Measurements from ENCODE around the gene PPL.

PPL gene

DNA sequence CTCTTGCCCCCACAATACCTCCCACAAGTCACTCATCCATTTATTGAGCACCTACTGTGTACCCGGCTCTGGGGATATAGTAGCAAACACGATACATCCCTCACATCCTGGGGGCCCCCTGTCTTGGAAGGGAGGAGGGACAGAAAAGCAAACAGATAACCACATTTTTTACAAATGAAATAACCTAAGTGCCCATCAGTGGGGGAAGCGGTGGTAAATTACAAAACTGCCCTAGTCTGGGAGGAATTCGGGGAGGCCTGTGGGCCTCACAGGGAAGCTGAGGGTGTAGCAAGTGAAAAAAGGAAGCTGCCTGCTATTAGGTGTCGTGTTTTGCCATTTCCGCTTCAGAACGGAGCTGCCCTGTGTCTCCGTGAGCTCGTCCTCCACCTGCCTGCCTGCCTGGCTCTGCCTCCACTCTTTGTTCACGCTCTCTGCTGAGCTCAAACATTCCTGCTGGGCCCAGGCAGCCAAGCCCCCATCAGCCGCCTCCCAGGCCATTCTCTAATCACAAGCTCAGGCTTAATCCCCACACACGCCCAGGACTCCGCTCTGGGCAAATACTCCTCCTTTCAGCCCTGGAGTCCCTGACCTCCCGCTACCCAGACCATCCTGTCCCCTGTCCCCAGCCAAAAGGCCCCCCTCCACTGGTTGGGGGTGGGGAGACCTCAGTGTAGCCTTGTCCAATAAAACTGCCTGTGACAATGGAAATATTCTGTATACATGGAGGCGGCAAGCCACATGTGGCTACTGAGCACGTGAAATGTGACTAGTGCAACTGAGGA is 11.0 kb upstream of the PPL start:
- Mint-ChIP-seq H3K27ac (no peak overlapping the region), H3K9me3 (peaks cover 4% of the 10 kb centered on the region), H3K4me3 (no peak overlapping the region), H3K36me3 (no peaks in the 10 kb centered on the region), H3K4me1 (peaks cover 8% of the 10 kb centered on the region), H3K27me3 (peaks cover 56% of the 10 kb centered on the region)
- ATAC-seq = no peak

DNA sequence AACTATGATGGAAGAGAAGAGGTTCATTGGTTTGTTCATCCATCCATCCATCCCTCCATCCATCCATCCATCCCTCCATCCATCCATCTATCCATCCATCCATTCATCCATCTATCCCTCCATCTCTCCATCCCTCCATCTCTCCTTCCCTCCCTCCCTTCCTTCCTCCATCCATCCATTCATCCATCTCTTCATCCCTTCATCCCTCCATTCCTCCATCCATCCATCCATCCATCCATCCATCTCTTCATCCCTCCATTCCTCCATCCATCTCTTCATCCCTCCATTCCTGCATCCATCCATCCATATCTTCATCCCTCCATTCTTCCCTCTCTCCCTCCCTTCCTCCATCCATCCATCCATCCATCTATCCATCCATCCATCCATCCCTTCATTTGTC is 10.0 kb upstream of the PPL start:
- ATAC-seq = no peak
- Mint-ChIP-seq H3K27ac (no peak overlapping the region), H3K4me3 (no peak overlapping the region), H3K36me3 (no peaks in the 10 kb centered on the region), H3K27me3 (peaks cover 56% of the 10 kb centered on the region), H3K9me3 (peaks cover 4% of the 10 kb centered on the region), H3K4me1 (peaks cover 8% of the 10 kb centered on the region)

DNA sequence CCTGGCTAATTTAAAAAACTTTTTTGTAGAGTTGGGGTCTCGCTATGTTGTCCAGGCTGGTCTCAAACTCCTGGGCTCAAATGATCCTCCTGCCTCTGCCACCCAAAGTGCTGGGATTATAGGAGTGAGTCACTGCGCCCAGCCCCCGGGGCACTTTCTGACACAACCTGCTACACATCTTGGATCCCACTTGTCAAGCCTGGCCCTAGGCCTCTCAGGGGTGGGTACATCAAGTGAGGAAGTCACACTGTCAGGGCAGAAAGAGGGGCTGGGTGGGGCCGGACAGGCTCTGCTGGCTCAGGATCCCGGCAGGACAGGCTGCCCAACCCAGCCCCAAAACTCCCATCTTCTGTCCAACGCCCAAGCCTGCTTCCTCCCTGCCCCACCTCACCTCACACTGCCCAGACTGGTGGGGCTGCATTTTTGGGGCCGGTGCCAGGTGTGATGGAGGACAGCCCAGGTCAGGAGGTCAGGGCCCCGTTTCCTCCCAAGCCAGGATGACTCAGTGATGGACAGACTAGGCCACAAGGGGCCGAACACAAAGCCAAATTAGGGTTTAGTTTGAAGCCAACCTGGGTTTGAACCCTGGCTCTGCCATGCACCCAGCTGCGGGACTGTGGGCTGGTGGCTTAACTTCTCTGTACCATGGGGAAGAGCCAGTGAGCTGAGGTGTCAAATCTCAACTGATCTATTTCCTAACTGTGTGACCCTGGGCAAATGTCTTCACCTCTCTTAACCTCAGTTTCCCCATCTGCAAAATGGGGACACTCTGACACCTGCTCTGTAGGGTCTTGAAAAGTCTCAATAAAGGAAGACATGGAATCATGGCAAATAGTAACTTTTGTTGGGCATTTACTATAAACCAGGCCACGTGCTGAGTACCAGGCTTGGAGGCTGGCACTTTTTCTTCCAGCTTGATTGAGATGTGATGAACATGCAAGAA is 8.9 kb upstream of the PPL start:
- H3K4me1 Mint-ChIP-seq = peaks cover 8% of the 10 kb centered on the region
- no peaks in the 10 kb centered on the region for H3K36me3 Mint-ChIP-seq
- peaks cover 56% of the 10 kb centered on the region for H3K27me3 Mint-ChIP-seq
- H3K27ac Mint-ChIP-seq = no peak overlapping the region
- no peak for ATAC-seq
- no peak overlapping the region for H3K4me3 Mint-ChIP-seq
- H3K9me3 Mint-ChIP-seq = peaks cover 4% of the 10 kb centered on the region

DNA sequence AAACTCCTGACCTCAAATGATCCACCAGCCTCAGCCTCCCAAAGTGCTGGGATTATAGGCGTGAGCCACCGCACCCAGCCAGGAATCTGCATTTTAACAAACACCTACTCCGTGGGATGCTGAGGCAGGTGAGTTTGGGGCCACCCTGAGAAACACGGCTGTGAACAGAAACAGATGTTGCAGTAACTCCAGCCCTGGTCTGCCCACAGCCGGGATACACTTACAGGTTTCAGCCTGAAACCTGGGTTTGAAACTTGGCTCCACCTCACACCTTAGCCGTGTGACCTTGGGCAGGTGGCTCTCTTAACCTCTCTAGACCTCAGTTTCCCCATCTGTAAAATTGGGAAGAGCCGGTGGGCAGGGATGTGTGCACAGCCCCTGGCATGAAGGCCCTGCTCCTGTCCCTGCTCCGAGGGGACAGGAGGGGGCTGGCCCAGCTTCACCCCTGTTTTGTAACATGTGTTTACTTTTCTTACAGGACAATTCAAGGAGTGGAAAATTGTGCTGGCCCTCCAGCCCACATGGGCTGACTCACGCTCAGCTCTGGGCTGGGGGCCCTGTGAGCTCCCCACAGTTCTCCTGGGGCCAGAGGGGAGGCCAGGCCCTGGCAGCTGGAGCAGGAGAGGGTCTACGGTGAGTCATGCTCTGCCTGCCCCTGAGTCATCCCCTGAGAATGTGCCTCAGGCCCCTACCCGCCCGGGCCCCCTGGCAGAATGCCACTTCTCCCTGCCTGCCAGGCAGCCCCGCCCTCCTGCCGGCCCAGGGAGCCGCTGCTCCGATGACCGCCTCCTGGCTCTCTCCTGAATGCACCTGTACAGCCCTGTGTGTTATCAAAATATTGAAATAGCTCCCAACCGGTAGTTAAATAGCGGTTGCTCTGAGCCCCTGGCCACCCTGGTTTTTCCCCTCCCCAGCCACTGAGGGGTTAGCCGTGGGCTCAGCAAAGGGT is 7.7 kb upstream of the PPL start:
- H3K4me3 Mint-ChIP-seq = no peak overlapping the region
- ATAC-seq = no peak
- H3K27ac Mint-ChIP-seq = no peak overlapping the region
- no peaks in the 10 kb centered on the region for H3K36me3 Mint-ChIP-seq
- peaks cover 4% of the 10 kb centered on the region for H3K9me3 Mint-ChIP-seq
- peaks cover 8% of the 10 kb centered on the region for H3K4me1 Mint-ChIP-seq
- H3K27me3 Mint-ChIP-seq = peaks cover 61% of the 10 kb centered on the region

DNA sequence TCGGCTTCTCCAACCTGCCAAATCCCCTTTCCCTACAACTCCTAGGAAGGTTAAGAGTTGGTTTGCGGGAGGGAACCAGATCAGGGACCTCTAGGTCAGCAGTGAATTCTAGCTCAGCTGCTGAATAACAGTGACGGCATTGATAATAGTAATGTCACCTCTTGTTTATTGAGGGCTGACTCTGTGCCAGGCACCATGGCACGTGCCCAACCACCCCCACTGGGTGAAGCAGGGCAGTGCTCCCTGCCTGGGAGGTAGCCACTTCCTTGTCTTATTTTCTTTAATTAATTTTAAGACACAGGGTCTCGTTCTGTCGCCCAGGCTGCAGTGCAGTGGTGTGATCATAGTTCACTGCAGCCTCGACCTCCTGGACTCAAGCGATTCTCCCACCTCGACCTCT is 5.5 kb upstream of the PPL start:
- Mint-ChIP-seq H3K27ac (no peak overlapping the region), H3K9me3 (peaks cover 4% of the 10 kb centered on the region)
- no peak for ATAC-seq

DNA sequence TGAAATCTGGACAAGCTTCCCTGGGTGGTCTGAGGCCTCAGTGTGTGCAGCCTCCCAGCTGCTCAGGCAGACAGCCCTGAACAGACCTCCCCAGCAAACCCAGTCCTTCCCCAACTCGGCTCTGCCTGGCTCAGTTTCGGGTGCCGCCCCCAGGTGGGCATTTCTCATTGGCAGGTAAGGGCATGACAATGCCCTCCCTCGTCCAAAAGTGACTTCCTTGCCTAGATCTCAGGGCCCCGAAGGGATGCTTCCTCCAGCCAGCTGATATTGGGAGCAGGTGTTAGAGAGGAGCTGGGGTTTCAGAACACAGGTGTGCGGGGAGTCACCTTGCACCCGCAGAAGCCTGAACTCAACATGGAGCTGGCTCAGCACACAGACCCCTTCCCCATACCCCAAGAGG is 3.8 kb upstream of the PPL start:
- no peak overlapping the region for H3K27ac Mint-ChIP-seq
- peaks cover 55% of the 10 kb centered on the region for H3K27me3 Mint-ChIP-seq
- H3K4me3 Mint-ChIP-seq = no peak overlapping the region
- H3K36me3 Mint-ChIP-seq = no peaks in the 10 kb centered on the region
- H3K4me1 Mint-ChIP-seq = peaks cover 18% of the 10 kb centered on the region
- no peak for ATAC-seq
- H3K9me3 Mint-ChIP-seq = no peaks in the 10 kb centered on the region

More for the DNA sequence above, 5.5 kb upstream of the PPL start:
- H3K36me3 Mint-ChIP-seq = no peaks in the 10 kb centered on the region
- H3K27me3 Mint-ChIP-seq = peaks cover 55% of the 10 kb centered on the region
- H3K4me3 Mint-ChIP-seq = no peak overlapping the region
- H3K4me1 Mint-ChIP-seq = peaks cover 5% of the 10 kb centered on the region

DNA sequence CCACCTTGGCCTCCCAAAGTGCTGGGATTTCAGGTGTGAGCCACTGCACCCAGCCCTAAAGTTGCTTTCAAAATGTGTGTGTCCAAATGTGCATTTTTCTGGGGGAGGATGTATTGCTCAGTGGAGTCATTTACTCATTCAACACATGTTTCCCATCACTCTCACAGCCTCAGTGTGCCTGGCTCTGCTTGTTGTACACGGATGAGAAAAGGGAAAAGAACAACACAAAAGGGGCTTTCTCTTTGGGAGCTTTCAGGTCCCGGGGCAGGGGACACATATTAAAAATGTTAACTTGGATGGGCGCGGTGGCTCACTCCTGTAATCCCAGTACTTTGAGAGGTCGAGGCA is 1.7 kb upstream of the PPL start:
- no peak for ATAC-seq
- H3K4me3 Mint-ChIP-seq = no peak overlapping the region
- H3K27me3 Mint-ChIP-seq = peaks cover 61% of the 10 kb centered on the region
- H3K27ac Mint-ChIP-seq = no peak overlapping the region
- H3K4me1 Mint-ChIP-seq = peaks cover 18% of the 10 kb centered on the region
- H3K9me3 Mint-ChIP-seq = no peaks in the 10 kb centered on the region
- no peaks in the 10 kb centered on the region for H3K36me3 Mint-ChIP-seq

DNA sequence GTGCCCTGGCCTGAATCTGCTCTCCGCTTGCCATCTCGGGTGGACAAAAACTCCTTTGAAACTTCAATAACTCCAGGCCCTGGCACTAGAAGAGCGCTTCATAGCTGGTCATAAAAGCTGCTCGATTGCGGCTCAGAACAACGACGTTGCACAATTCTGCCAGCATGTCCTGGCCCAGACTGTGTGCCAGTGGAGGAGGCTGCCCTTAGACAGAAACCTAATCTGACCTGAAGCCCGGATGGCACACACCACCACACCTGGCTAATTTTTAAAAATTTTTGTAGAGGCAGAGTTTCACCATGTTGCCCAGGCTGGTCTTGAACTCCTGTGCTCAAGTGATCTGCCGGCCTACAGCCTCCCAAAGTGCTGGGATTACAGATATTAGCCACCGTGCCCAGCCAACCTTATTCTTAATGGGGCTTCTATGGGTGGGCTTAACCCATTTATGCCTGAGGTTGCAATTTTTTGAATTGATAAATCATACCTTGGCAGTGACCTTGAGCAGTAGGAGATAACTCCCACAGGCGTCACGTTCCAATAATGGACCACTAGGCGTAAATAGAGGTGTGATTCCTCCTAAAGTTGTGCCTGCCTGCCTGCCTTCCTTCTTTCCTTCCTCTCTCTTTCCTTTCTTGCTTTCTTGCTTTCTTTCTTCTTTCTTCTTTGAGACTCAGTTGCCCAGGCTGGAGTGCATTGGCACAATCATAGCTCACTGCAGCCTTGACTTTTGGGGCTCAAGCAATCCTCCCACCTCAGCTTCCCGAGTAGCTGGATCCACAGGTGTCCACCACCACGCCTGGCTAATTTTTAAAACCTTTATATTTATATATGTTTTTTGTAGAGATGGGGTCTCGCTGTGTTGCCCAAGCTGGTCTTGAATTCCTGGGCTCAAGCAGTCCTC is 1.1 kb upstream of the PPL start:
- no peak for ATAC-seq
- no peak overlapping the region for H3K27ac Mint-ChIP-seq
- H3K27me3 Mint-ChIP-seq = peaks cover 68% of the 10 kb centered on the region
- no peaks in the 10 kb centered on the region for H3K36me3 Mint-ChIP-seq
- peaks cover 18% of the 10 kb centered on the region for H3K4me1 Mint-ChIP-seq
- no peaks in the 10 kb centered on the region for H3K9me3 Mint-ChIP-seq
- peak overlapping the region; percentile 63 for H3K4me3 Mint-ChIP-seq

DNA sequence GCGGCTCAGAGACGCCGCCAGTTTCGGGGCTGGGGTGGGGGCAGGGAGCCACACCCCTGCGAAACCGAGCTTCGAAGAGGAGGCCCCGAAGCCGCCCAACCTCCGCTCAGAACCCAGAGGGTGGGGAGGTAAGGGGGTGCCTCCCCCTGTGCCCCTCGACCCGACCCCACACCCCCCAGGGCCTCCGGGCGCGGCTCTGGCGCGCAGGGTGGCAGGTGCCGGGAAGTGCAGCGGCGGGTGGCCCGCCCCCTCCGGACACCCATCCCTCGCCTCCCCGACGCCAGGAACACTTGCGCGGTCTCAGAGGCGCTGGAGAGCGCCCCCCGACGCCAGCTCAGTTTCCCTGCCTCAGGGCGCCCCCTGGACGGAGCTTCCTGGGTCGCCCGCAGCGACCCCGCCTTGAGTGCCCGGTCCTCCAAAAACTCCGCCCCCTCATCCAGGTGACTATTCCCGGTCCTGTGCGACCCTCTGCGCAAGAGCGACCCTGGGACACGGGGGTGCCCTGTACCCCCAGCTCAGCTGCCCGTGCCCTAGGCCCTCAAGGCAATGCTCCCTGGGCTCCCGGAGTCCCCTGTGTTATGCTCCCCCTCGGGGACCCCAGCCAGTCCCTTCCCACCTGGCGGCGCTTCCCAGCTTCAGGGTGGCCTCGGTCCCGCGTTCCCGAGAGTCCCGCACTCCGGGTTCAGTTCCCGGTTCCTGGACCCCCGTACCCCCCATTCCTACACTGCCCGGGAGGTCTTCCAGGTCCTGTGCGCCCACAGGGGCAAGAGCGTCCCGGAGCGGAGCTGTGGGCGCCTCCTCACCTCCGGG is 562 bp downstream of the PPL start:
- Mint-ChIP-seq H3K4me3 (peak overlapping the region; percentile 82), H3K4me1 (peaks cover 18% of the 10 kb centered on the region), H3K36me3 (no peaks in the 10 kb centered on the region), H3K27me3 (peaks cover 73% of the 10 kb centered on the region), H3K27ac (no peak overlapping the region), H3K9me3 (no peaks in the 10 kb centered on the region)
- peak; percentile 38 for ATAC-seq

DNA sequence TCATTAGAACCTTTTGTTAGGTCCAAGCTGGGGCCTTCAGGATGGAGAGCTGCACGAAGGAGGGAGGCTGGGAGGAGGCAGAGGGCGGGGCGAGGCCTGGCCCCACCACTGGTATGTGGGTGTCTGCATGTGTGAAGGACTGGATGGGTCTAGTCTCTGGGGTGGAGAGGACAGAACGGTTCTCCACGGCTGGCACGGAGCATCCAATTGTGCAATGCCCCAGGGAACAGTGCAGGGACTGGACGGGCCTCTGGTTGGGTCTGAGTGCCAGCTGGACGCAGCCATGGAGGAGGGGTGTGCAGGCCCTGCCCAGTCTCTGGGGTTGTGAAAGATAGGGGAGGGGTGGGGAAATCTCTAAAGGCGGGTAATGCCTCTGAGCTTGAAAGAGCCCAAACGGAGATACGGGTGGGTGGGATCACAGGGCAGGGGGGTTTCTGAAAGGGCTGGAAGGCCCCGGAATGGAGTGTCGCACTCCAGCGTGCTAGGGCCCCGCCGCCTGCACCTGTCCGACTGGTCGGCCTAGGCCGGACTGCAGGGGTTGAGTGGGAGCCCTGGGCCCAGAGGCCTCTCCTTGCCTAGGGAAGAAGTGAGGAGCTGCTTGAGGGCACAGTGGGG is 1.6 kb downstream of the PPL start:
- H3K4me3 Mint-ChIP-seq = peak overlapping the region; percentile 11

DNA sequence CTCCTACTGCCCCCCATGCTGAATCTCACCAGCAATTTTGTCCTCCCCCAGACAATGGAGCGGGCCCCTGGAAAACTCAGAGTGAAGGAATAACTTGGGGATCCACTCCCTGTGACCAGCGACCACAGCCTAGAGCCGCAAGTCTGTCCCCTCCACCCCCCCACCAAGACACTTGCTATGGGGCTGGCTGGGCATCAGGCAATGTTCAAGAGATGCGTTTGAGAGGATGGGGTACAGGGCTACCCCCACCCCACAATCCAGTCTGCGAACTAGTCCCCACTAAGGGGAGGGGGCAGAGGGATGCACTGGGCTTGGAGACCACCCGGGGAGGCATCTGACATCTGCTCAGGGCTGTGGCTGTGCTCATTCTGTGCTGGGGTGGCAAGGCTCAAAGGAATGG is 2.4 kb downstream of the PPL start:
- Mint-ChIP-seq H3K27me3 (peaks cover 77% of the 10 kb centered on the region), H3K4me1 (peaks cover 18% of the 10 kb centered on the region), H3K36me3 (no peaks in the 10 kb centered on the region), H3K27ac (no peak overlapping the region), H3K4me3 (no peak overlapping the region), H3K9me3 (no peaks in the 10 kb centered on the region)
- ATAC-seq = no peak

More for the DNA sequence above, 1.6 kb downstream of the PPL start:
- no peak overlapping the region for H3K27ac Mint-ChIP-seq
- peaks cover 18% of the 10 kb centered on the region for H3K4me1 Mint-ChIP-seq
- ATAC-seq = no peak
- H3K9me3 Mint-ChIP-seq = no peaks in the 10 kb centered on the region
- H3K36me3 Mint-ChIP-seq = no peaks in the 10 kb centered on the region
- H3K27me3 Mint-ChIP-seq = peaks cover 79% of the 10 kb centered on the region

DNA sequence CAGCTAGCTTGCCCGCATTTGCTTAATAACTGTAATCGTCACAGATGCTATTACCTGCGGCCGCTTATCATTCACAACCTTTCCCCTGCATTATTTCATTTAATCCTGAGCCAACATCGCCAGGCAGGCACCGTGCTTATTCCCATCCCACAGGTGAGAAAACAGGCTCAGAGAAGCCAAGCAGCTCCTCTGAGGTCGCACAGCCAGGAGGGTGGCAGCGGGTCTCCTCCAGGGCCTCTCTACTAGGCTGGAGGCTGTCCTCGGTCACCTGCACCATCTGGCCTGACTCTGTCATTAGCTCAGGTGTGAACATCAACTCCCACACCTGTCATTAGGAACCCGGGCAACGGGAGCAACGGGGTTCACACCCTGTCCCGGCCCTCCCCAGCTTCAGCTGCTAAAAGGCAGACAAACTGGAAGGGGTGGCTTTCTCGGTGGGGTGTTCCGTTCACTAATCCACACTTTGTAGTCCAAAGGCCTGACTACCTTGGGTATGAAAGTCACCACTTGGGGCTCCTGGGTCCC is 3.0 kb downstream of the PPL start:
- H3K27ac Mint-ChIP-seq = no peak overlapping the region
- no peak overlapping the region for H3K4me3 Mint-ChIP-seq
- no peak for ATAC-seq
- peaks cover 18% of the 10 kb centered on the region for H3K4me1 Mint-ChIP-seq
- H3K27me3 Mint-ChIP-seq = peaks cover 77% of the 10 kb centered on the region
- no peaks in the 10 kb centered on the region for H3K9me3 Mint-ChIP-seq
- H3K36me3 Mint-ChIP-seq = no peaks in the 10 kb centered on the region

DNA sequence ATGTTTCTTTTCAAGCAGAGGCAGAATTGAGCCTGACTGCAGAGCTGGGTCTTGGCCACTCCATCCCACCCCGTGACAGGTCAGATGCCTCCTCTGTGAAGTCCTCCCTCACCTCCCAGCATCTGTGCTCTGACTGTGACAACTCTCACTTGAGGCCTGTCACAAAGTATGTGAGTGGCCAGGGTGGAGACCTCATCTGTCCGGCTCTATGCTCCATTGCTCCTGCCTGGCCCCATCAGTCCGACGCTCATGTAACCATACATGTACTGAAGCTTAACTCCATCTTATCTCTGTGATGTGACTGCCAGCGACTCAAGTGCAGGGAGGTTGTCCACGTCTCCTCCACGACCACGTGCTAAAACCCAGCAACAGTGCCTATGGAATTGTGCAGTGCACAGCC is 3.5 kb downstream of the PPL start:
- Mint-ChIP-seq H3K9me3 (no peaks in the 10 kb centered on the region), H3K4me3 (no peak overlapping the region), H3K4me1 (peaks cover 18% of the 10 kb centered on the region), H3K27me3 (peaks cover 72% of the 10 kb centered on the region), H3K36me3 (no peaks in the 10 kb centered on the region), H3K27ac (no peak overlapping the region)
- no peak for ATAC-seq
